Retinal pigment epithelial cell (primary cell): ENCODE data around the gene ORM2.

Experiments used
- DNase-seq: peaks from one replicate; pipeline ENCODE4 v3.0.0-alpha.2; 2010; ENCODE audit warnings: low read depth
- H3K4me3 ChIP-seq: 2 replicates; pipeline ENCODE4 v1.5.1; 2011; ENCODE audit warnings: mild to moderate bottlenecking, low read length, control low read depth, moderate library complexity
- CTCF ChIP-seq: conservative IDR thresholded peaks from 2 replicates; pipeline ENCODE4 v1.5.1; 2011; ENCODE audit warnings: low read depth, low read length, control low read depth, inconsistent platforms

ORM2 gene

GRCh38 chr9:114310471-114311450 lies 18.9 kb upstream of the ORM2 start:
- TF ChIP-seq CTCF: no peak
- DNase-seq: no peak
- no peak overlapping the region for H3K4me3 ChIP-seq

- DNase-seq: no peak
- no peak overlapping the region for H3K4me3 ChIP-seq
- TF ChIP-seq CTCF: no peak
These were observed 17.8 kb upstream of the ORM2 start for GRCh38 chr9:114311571-114312512.

GRCh38 chr9:114312513-114312875 lies 17.2 kb upstream of the ORM2 start:
- no peak overlapping the region for H3K4me3 ChIP-seq
- no peak for DNase-seq
- no peak for TF ChIP-seq CTCF

GRCh38 chr9:114313186-114313585 lies 16.5 kb upstream of the ORM2 start:
- H3K4me3 ChIP-seq: no peak overlapping the region
- no peak for TF ChIP-seq CTCF
- no peak for DNase-seq

GRCh38 chr9:114314256-114314867 lies 15.3 kb upstream of the ORM2 start:
- TF ChIP-seq CTCF: no peak
- no peak for DNase-seq
- H3K4me3 ChIP-seq: no peak overlapping the region

GRCh38 chr9:114314881-114315722 lies 14.6 kb upstream of the ORM2 start:
- no peak for DNase-seq
- no peak overlapping the region for H3K4me3 ChIP-seq
- TF ChIP-seq CTCF: no peak
